Naive thymus-derived CD4-positive, alpha-beta T cell (primary cell): ENCODE data around the gene KDM4B. TPM values are rescaled to one million over a fixed set of nuclear protein-coding genes. Genes with fewer than 3 reads are reported as not detected.

Experiments
- ATAC-seq: fragments of 150-1000 bp; cut with Tn5 transposase; 2 replicates; pipeline ENCODE4 v1.10.0; 2021; ENCODE audit warnings: mild to moderate bottlenecking, moderate library complexity
- CTCF ChIA-PET: fragments of 350-600 bp; sonication (Branson Sonifier 250); formaldehyde crosslinking; loops from one replicate; lab custom pipeline; 2021; ENCODE audit warnings: antibody characterized with exemption; lab: Charles Lee
- POLR2A ChIA-PET: fragments of 350-600 bp; sonication (Branson Sonifier 250); formaldehyde crosslinking; loops from one replicate; lab custom pipeline; 2021; ENCODE audit warnings: antibody characterized with exemption, inconsistent platforms; lab: Charles Lee
- DNase-seq, 9 donors: peaks; one replicate each; pipeline versions ENCODE4 v3.0.0 to v3.0.0-alpha.2; 2020 to 2022; ENCODE audit warnings: mixed read lengths in 1 of 9
- H3K27ac ChIP-seq: one replicate; pipeline ENCODE4 v1.7.0; 2013; ENCODE audit warnings: mild to moderate bottlenecking, low read depth, low read length, moderate library complexity
- H3K27me3 ChIP-seq, 2 donors: one replicate each; pipeline ENCODE4 v1.7.0; 2013; ENCODE audit warnings: low read length in 2 of 2, mild to moderate bottlenecking in 2 of 2, moderate library complexity in 2 of 2; ENCODE audit not compliant: control insufficient read depth in 2 of 2, insufficient read depth in 2 of 2
- H3K36me3 ChIP-seq, 3 experiments: 1 replicate in 2 of 3; 2 replicates in 1 of 3; pipeline ENCODE4 v1.7.0; 2013; ENCODE audit warnings: low read length in 3 of 3, mild to moderate bottlenecking in 3 of 3, moderate library complexity in 1 of 3; ENCODE audit not compliant: insufficient read depth in 3 of 3, control insufficient read depth in 2 of 3
- H3K4me1 ChIP-seq, 2 donors: one replicate each; pipeline ENCODE4 v1.7.0; 2013; ENCODE audit warnings: low read length in 2 of 2, mild to moderate bottlenecking in 2 of 2, moderate library complexity in 1 of 2; ENCODE audit not compliant: control insufficient read depth in 2 of 2, insufficient read depth in 2 of 2
- H3K4me3 ChIP-seq: 2 replicates; pipeline ENCODE4 v1.7.0; 2013; ENCODE audit warnings: mild to moderate bottlenecking, low read length
- H3K9me3 ChIP-seq, 3 experiments: 1 replicate in 2 of 3; 2 replicates in 1 of 3; pipeline ENCODE4 v1.7.0; 2013; ENCODE audit warnings: low read length in 3 of 3; ENCODE audit not compliant: control insufficient read depth in 2 of 3
- H3K27ac Mint-ChIP-seq, 9 donors: one replicate each; pipeline ENCODE4 v1.8.0; 2020 to 2022; ENCODE audit warnings: mixed read lengths in 9 of 9, mild to moderate bottlenecking in 8 of 9, moderate library complexity in 5 of 9, inconsistent platforms in 2 of 9
- H3K27me3 Mint-ChIP-seq, 5 donors: one replicate each; pipeline ENCODE4 v1.8.0; 2021 to 2022; ENCODE audit warnings: mixed read lengths in 5 of 5, mild to moderate bottlenecking in 1 of 5
- H3K36me3 Mint-ChIP-seq, 5 donors: one replicate each; pipeline ENCODE4 v1.8.0; 2020 to 2022; ENCODE audit warnings: mixed read lengths in 5 of 5, mild to moderate bottlenecking in 3 of 5, inconsistent platforms in 1 of 5
- H3K4me1 Mint-ChIP-seq, 7 donors: one replicate each; pipeline ENCODE4 v1.8.0; 2020 to 2022; ENCODE audit warnings: mixed read lengths in 7 of 7, mild to moderate bottlenecking in 3 of 7, inconsistent platforms in 1 of 7
- H3K4me3 Mint-ChIP-seq, 10 donors: one replicate each; pipeline ENCODE4 v1.8.0; 2020 to 2022; ENCODE audit warnings: mild to moderate bottlenecking in 10 of 10, mixed read lengths in 10 of 10, moderate library complexity in 6 of 10, inconsistent platforms in 2 of 10
- H3K9me3 Mint-ChIP-seq, 11 donors: one replicate each; pipeline ENCODE4 v1.8.0; 2020 to 2022; ENCODE audit warnings: mixed read lengths in 11 of 11, mild to moderate bottlenecking in 4 of 11, inconsistent platforms in 1 of 11, moderate library complexity in 1 of 11
- intact Hi-C, 2 donors: fragments of 100-400 bp; cut with micrococcal nuclease; formaldehyde crosslinking; loops; one replicate each; pipeline ENCODE4 v1.15.1; 2023
- polyA plus RNA-seq, 2 donors: library from polyadenylated mRNA; unstranded; fragments of 300-500 nt; fragmentation: Illumina TruSeq; gene quantifications; one replicate each; pipeline ENCODE4 v1.2.3, GENCODE V29; 2021
- total RNA-seq, 6 experiments: library from RNA in 5 of 6; stranded (reverse) in 5 of 6; gene quantifications; 1 replicate in 5 of 6; 2 replicates in 1 of 6; pipeline ENCODE4 v1.2.3 and lab custom pipeline; 2021 to 2026

Gene KDM4B
- total and polyA plus RNA-seq, 7 experiments from 2014 or later, result 8.1 to 78.0 (median 46.7) TPM

- no peak overlapping the region for H3K27ac Mint-ChIP-seq
- H3K36me3 Mint-ChIP-seq, result peaks cover 5 to 40% (median 27%) of the 10 kb centered on the region in 5 donors
- ChIA-PET POLR2A (no interaction called here), CTCF (no interaction called here)
- H3K4me1 ChIP-seq, result no peaks in the 10 kb centered on the region
- no peaks in the 10 kb centered on the region for H3K27me3 Mint-ChIP-seq
- no peak overlapping the region for H3K4me3 Mint-ChIP-seq
- H3K27ac ChIP-seq, result no peak overlapping the region
- H3K4me1 Mint-ChIP-seq, result peaks cover 17 to 42% (median 28%) of the 10 kb centered on the region in 7 donors
- DNase-seq, result no peak
- H3K4me3 ChIP-seq, result no peak overlapping the region
- H3K27me3 ChIP-seq, result no peaks in the 10 kb centered on the region
- peaks cover 0 to 14% (median 0%) of the 10 kb centered on the region in 3 experiments for H3K9me3 ChIP-seq
- no peak for ATAC-seq
- intact Hi-C loops, result no loop called here
- H3K36me3 ChIP-seq, result peaks cover 0 to 16% (median 0%) of the 10 kb centered on the region in 3 experiments
- peaks cover 0 to 20% (median 4%) of the 10 kb centered on the region in 11 donors for H3K9me3 Mint-ChIP-seq
Observed at GRCh38 chr19:4991538-4991937, 22.6 kb downstream of the KDM4B start.

- Mint-ChIP-seq H3K4me3 (no peak overlapping the region), H3K36me3 (peaks cover 5 to 46% (median 28%) of the 10 kb centered on the region in 5 donors), H3K27me3 (no peaks in the 10 kb centered on the region), H3K27ac (no peak overlapping the region), H3K4me1 (peaks cover 15 to 39% (median 27%) of the 10 kb centered on the region in 7 donors), H3K9me3 (peaks cover 0 to 20% (median 4%) of the 10 kb centered on the region in 11 donors)
- ATAC-seq (no peak), DNase-seq (no peak)
- POLR2A ChIA-PET, result no interaction called here
- intact Hi-C loops, result no loop called here
- CTCF ChIA-PET, result no interaction called here
- Histone ChIP-seq H3K36me3 (peaks cover 0 to 20% (median 0%) of the 10 kb centered on the region in 3 experiments), H3K4me1 (no peaks in the 10 kb centered on the region), H3K4me3 (no peak overlapping the region), H3K27ac (no peak overlapping the region), H3K9me3 (peaks cover 0 to 14% (median 0%) of the 10 kb centered on the region in 3 experiments), H3K27me3 (no peaks in the 10 kb centered on the region)
Observed at GRCh38 chr19:4991996-4992698, 23.2 kb downstream of the KDM4B start.

GRCh38 chr19:4993683-4994082 is 24.8 kb downstream of the KDM4B start:
- Mint-ChIP-seq H3K27ac (no peak overlapping the region), H3K27me3 (no peaks in the 10 kb centered on the region), H3K9me3 (peaks cover 0 to 20% (median 4%) of the 10 kb centered on the region in 11 donors), H3K36me3 (peaks cover 5 to 50% (median 28%) of the 10 kb centered on the region in 5 donors), H3K4me3 (no peak overlapping the region), H3K4me1 (peaks cover 12 to 30% (median 26%) of the 10 kb centered on the region in 7 donors)
- Histone ChIP-seq H3K9me3 (peaks cover 0 to 14% (median 0%) of the 10 kb centered on the region in 3 experiments), H3K4me3 (no peak overlapping the region), H3K27me3 (no peaks in the 10 kb centered on the region), H3K4me1 (no peaks in the 10 kb centered on the region), H3K36me3 (peaks cover 0 to 26% (median 0%) of the 10 kb centered on the region in 3 experiments), H3K27ac (no peak overlapping the region)
- no peak for DNase-seq
- ATAC-seq, result no peak
- intact Hi-C loops, result no loop called here
- ChIA-PET CTCF (interaction anchor here (0.6 kb wide), 1 partner anchor 37 kb away, joined by 3 read pairs; no protein-coding TSS in a partner anchor), POLR2A (no interaction called here)

- Mint-ChIP-seq H3K36me3 (peaks cover 5 to 57% (median 33%) of the 10 kb centered on the region in 5 donors), H3K27me3 (no peaks in the 10 kb centered on the region), H3K4me1 (peaks cover 16 to 30% (median 24%) of the 10 kb centered on the region in 7 donors), H3K4me3 (no peak overlapping the region), H3K9me3 (peaks cover 0 to 17% (median 4%) of the 10 kb centered on the region in 11 donors), H3K27ac (peak overlapping the region in 1 of 9 donors; percentile 12)
- DNase-seq, result no peak
- ChIA-PET POLR2A (no interaction called here), CTCF (no interaction called here)
- no peak for ATAC-seq
- no peak overlapping the region for H3K27ac ChIP-seq
- H3K4me3 ChIP-seq, result no peak overlapping the region
- H3K27me3 ChIP-seq, result no peaks in the 10 kb centered on the region
- peaks cover 0 to 9% (median 0%) of the 10 kb centered on the region in 3 experiments for H3K9me3 ChIP-seq
- peaks cover 0 to 30% (median 0%) of the 10 kb centered on the region in 3 experiments for H3K36me3 ChIP-seq
- no peaks in the 10 kb centered on the region for H3K4me1 ChIP-seq
- intact Hi-C loops, result no loop called here
Observed at GRCh38 chr19:4996701-4997100, 27.8 kb downstream of the KDM4B start.

GRCh38 chr19:4997297-4997696 is 28.4 kb downstream of the KDM4B start:
- no peaks in the 10 kb centered on the region for H3K27me3 ChIP-seq
- peaks cover 0 to 3% (median 0%) of the 10 kb centered on the region in 3 experiments for H3K9me3 ChIP-seq
- Mint-ChIP-seq H3K27me3 (no peaks in the 10 kb centered on the region), H3K36me3 (peaks cover 5 to 52% (median 29%) of the 10 kb centered on the region in 5 donors), H3K27ac (no peak overlapping the region), H3K4me3 (no peak overlapping the region), H3K4me1 (peaks cover 18 to 33% (median 26%) of the 10 kb centered on the region in 7 donors), H3K9me3 (peaks cover 0 to 11% (median 2%) of the 10 kb centered on the region in 11 donors)
- no peaks in the 10 kb centered on the region for H3K4me1 ChIP-seq
- peaks cover 0 to 26% (median 0%) of the 10 kb centered on the region in 3 experiments for H3K36me3 ChIP-seq
- intact Hi-C loops, result no loop called here
- no peak for DNase-seq
- ChIA-PET CTCF (no interaction called here), POLR2A (no interaction called here)
- H3K27ac ChIP-seq, result no peak overlapping the region
- no peak for ATAC-seq
- H3K4me3 ChIP-seq, result no peak overlapping the region

DNA sequence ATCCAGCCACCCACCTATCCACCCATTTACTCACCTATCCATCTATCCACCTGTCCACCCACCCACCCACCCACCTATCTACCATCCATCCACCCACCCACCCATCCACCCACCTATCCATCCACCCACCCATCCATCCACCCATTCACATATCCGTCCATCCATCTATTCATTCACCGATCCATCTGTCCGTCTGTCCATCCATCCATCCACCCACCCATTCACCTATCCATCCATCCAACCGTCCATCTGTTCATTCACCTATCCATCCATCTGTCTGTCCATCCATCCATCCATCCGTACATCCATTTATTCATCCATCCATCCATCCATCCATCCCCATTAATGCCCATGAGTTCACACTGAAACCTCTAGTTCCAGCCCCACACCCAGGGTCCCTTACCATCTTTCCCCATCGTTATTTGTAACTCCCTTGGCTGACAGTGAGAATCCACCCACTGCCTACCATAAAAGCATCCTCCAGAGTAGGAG is 31.3 kb downstream of the KDM4B start:
- Histone ChIP-seq H3K4me1 (no peaks in the 10 kb centered on the region), H3K9me3 (no peaks in the 10 kb centered on the region), H3K4me3 (no peak overlapping the region), H3K27ac (no peak overlapping the region), H3K36me3 (peaks cover 0 to 26% (median 0%) of the 10 kb centered on the region in 3 experiments), H3K27me3 (no peaks in the 10 kb centered on the region)
- DNase-seq (no peak), ATAC-seq (no peak)
- peaks cover 0 to 48% (median 18%) of the 10 kb centered on the region in 5 donors for H3K36me3 Mint-ChIP-seq
- peak overlapping the region in 1 of 9 donors; percentile 11 for H3K27ac Mint-ChIP-seq
- POLR2A ChIA-PET, result no interaction called here
- H3K9me3 Mint-ChIP-seq, result no peaks in the 10 kb centered on the region
- peaks cover 12 to 32% (median 22%) of the 10 kb centered on the region in 7 donors for H3K4me1 Mint-ChIP-seq
- intact Hi-C loops, result no loop called here
- CTCF ChIA-PET, result no interaction called here
- no peaks in the 10 kb centered on the region for H3K27me3 Mint-ChIP-seq
- H3K4me3 Mint-ChIP-seq, result no peak overlapping the region
